Neutrophil (primary cell): ENCODE data around the gene TRAPPC14.

Source experiments
- H3K27ac ChIP-seq: fragments of 200-600 bp; sonication (generic); 2 replicates; pipeline ENCODE4 v1.5.1; 2016; ENCODE audit warnings: mild to moderate bottlenecking, moderate library complexity
- H3K27me3 ChIP-seq: fragments of 200-600 bp; sonication (generic); 2 replicates; pipeline ENCODE4 v1.6.0; 2016; ENCODE audit warnings: mild to moderate bottlenecking
- H3K36me3 ChIP-seq: fragments of 200-600 bp; sonication (generic); 2 replicates; pipeline ENCODE4 v1.5.1; 2017
- H3K4me1 ChIP-seq, 2 experiments: fragments of 200-600 bp in 1 of 2; sonication (generic) in 1 of 2; 1 replicate in 1 of 2; 2 replicates in 1 of 2; pipeline versions ENCODE4 v1.5.1 to v1.6.1; 2013 to 2016; ENCODE audit warnings: low read depth in 1 of 2, low read length in 1 of 2, mild to moderate bottlenecking in 1 of 2, moderate library complexity in 1 of 2; ENCODE audit not compliant: control insufficient read depth in 1 of 2, insufficient read depth in 1 of 2
- H3K4me3 ChIP-seq, 2 experiments: fragments of 200-600 bp in 1 of 2; sonication (generic) in 1 of 2; 1 replicate in 1 of 2; 2 replicates in 1 of 2; pipeline ENCODE4 v1.5.1; 2013 to 2016; ENCODE audit warnings: low read depth in 1 of 2, low read length in 1 of 2, mild to moderate bottlenecking in 1 of 2, moderate library complexity in 1 of 2
- H3K9me3 ChIP-seq: fragments of 200-600 bp; sonication (generic); 2 replicates; pipeline ENCODE4 v1.5.1; 2016
- TF ChIP-seq, protein P1 (sequence below): fragments of 200-600 bp; sonication (generic); IDR thresholded peaks from 2 replicates; pipeline ENCODE4 v1.5.1; 2016; ENCODE audit warnings: antibody characterized with exemption

Gene TRAPPC14

DNA sequence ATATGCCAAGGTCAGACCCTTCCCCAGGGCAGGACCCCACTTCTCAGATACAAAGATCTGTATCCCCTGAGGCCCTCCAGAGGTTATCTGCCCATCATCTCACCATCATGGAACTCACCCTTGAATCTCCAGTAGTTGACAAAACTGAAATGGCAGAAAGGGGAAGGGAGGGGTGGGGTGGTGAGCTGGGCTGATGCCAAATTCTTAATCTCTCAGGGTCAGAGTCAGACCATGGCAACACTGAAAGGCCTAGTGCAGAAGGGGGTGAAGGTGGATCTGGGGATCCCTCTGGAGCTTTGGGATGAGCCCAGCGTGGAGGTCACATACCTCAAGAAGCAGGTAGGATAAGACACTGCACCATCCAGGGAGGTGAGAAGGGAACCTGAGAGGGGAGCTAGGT, 36.0 kb downstream of the TRAPPC14 start:
- H3K27ac ChIP-seq: no peak overlapping the region
- H3K36me3 ChIP-seq: no peaks in the 10 kb centered on the region
- no peak overlapping the region for H3K4me3 ChIP-seq
- no peaks in the 10 kb centered on the region for H3K9me3 ChIP-seq
- H3K4me1 ChIP-seq: peaks cover 46 to 53% of the 10 kb centered on the region in 2 experiments
- TF ChIP-seq, protein P1, sequence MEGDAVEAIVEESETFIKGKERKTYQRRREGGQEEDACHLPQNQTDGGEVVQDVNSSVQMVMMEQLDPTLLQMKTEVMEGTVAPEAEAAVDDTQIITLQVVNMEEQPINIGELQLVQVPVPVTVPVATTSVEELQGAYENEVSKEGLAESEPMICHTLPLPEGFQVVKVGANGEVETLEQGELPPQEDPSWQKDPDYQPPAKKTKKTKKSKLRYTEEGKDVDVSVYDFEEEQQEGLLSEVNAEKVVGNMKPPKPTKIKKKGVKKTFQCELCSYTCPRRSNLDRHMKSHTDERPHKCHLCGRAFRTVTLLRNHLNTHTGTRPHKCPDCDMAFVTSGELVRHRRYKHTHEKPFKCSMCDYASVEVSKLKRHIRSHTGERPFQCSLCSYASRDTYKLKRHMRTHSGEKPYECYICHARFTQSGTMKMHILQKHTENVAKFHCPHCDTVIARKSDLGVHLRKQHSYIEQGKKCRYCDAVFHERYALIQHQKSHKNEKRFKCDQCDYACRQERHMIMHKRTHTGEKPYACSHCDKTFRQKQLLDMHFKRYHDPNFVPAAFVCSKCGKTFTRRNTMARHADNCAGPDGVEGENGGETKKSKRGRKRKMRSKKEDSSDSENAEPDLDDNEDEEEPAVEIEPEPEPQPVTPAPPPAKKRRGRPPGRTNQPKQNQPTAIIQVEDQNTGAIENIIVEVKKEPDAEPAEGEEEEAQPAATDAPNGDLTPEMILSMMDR: no peak
- no peaks in the 10 kb centered on the region for H3K27me3 ChIP-seq

DNA sequence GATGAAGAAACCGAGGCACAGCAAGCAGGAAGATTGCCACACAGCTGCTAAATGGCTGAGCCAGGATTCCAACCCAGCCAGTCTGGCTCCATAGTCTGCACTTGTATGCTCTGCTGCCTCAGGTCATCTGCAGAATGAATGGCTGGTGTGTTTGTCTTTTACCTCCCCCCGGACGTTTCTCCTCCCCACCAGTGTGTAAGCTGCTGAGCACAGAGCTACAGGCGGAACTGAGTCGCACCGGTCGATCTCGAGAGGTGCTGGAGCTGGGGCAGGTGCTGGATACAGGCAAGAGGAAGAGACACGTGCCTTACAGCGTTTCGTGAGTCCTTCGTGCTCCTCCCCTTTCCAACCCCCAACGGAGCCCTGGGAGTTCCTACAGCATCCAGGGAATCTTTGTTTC, 36.5 kb downstream of the TRAPPC14 start:
- Histone ChIP-seq H3K27ac (no peak overlapping the region), H3K36me3 (no peaks in the 10 kb centered on the region), H3K4me3 (no peak overlapping the region), H3K27me3 (no peaks in the 10 kb centered on the region), H3K4me1 (peaks cover 45 to 50% of the 10 kb centered on the region in 2 experiments), H3K9me3 (no peaks in the 10 kb centered on the region)
- TF ChIP-seq, protein P1: no peak

DNA sequence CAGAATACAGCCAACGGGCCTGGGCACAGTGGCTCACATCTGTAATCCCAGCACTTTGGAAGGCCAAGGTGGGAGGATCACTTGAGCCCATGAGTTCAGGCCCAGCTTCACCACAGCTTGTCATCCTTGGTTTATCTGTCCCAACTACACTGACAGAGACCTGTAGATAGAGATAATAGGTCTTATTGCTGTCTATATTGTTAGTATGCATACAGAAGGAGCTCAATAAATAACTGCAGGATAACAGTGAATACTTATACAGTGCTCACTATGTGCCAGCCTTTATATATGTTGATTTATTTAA, 37.8 kb downstream of the TRAPPC14 start:
- Histone ChIP-seq H3K36me3 (no peaks in the 10 kb centered on the region), H3K27ac (peak overlapping the region; percentile 88), H3K9me3 (no peaks in the 10 kb centered on the region), H3K4me1 (peaks cover 38 to 39% of the 10 kb centered on the region in 2 experiments), H3K27me3 (no peaks in the 10 kb centered on the region), H3K4me3 (no peak overlapping the region)
- TF ChIP-seq, protein P1: no peak

DNA sequence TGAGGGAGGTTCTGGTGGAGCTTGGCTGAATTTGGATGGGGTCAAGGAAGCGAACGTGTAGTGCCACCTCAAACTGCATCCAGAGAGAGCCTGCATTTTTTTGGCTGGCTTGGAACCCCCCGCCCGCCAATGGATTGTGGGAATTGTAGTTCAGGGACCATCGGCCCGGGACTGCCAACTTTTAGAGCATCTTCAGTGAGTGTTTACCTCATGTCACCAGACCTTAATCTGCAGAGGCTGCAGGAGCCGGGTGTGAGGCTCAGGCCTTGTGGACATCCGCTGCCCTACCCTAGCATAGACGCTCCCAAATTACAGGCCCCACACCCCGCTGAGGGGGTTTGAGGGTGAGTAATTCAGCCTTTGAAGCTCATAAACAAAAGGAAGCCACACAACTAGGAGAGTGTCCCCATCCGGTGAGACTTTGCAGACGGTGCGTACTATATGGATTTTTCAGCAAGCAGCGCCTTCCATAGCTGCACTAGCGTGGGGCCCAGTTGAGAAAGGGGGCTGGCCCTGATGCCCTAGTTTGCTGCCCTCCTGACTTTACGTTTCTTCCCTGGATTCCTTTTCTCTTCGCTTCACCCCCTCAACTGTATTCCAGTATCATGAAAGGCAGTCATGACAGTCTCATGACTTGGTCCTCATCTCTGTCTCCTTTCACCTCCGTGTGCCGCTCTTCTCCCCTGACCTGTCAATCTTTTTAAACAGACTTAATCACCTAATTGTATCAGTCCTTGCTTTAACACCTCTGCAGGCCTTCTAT, 38.4 kb downstream of the TRAPPC14 start:
- Histone ChIP-seq H3K27me3 (no peaks in the 10 kb centered on the region), H3K4me1 (peaks cover 33 to 34% of the 10 kb centered on the region in 2 experiments), H3K9me3 (no peaks in the 10 kb centered on the region), H3K27ac (peak overlapping the region; percentile 88), H3K36me3 (no peaks in the 10 kb centered on the region), H3K4me3 (peak overlapping the region; percentile 83 to 86)
- TF ChIP-seq, protein P1: no peak

DNA sequence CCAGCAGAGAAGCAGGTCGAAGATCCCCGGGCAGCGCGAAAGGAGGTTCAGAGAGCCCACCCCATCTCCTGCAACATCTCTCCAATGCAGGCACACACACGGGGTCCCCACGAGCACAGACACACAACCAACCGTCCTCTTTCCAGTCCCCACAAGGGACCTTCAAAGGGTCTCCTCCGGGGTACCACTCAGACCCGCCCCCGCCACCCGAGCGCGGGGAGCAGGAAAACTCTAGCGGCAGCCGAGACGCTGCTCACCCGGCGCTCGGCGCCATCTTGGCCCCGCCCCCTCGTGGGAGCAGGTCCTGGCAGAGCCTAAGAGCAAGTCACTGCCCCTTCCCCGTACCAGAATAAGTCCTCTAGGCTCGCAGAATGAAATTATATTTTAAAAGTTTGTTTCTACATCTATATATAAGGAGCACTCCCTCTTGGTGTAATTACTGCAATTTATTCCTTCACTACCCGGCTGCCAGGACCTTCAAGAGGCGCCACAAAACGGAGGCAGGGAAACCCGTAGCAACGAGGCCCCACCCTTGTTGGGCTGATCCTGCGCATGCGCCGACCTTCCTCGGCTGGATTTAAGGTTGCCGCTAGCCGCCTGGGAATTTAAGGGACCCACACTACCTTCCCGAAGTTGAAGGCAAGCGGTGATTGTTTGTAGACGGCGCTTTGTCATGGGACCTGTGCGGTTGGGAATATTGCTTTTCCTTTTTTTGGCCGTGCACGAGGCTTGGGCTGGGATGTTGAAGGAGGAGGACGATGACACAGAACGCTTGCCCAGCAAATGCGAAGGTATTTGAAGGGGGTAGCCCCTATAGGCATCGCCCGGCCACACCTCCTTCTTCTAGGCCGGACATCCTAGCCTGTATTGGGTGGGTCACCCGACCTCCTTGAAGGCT, 39.2 kb downstream of the TRAPPC14 start, which contains the start of the genes CNPY4 and TAF6:
Gene CNPY4, plus strand, starts transcription at position 563 of the 898 bp plus-strand sequence. Its CDS starts 111 bp downstream, at position 674.
Gene TAF6, minus strand, starts transcription at position 287 of the 898 bp plus-strand sequence. CDS start 5,149 bp downstream, outside the sequence.
- H3K36me3 ChIP-seq: no peaks in the 10 kb centered on the region
- no peaks in the 10 kb centered on the region for H3K27me3 ChIP-seq
- peaks cover 25 to 26% of the 10 kb centered on the region in 2 experiments for H3K4me1 ChIP-seq
- H3K4me3 ChIP-seq: peak within 1 kb of the TSS; percentile 83 to 86
- H3K27ac ChIP-seq: peak within 1 kb of the TSS; percentile 88
- no peaks in the 10 kb centered on the region for H3K9me3 ChIP-seq
- TF ChIP-seq, protein P1: peak; percentile 78
